Vagina (tissue), 2 donors: ENCODE data around the gene CYREN.

Source experiments
- CTCF ChIP-seq, 3 experiments: fragments of 450-650 bp in 2 of 3; fragments of 200-600 bp in 1 of 3; sonication (generic) in 1 of 3; IDR thresholded peaks; one replicate each; pipeline ENCODE4 v1.5.1; 2017 to 2019; ENCODE audit warnings: antibody characterized with exemption in 3 of 3, mild to moderate bottlenecking in 2 of 3, moderate library complexity in 2 of 3
- POLR2A ChIP-seq, 2 donors: fragments of 450-650 bp; IDR thresholded peaks; one replicate each; pipeline ENCODE4 v1.6.1; 2017; ENCODE audit warnings: antibody characterized with exemption in 2 of 2, mild to moderate bottlenecking in 2 of 2, moderate library complexity in 2 of 2
- POLR2AphosphoS5 ChIP-seq, 2 donors: sonication (generic); formaldehyde crosslinking; IDR thresholded peaks; one replicate each; pipeline ENCODE4 v1.9.0; 2017; ENCODE audit warnings: antibody characterized with exemption in 2 of 2, mild to moderate bottlenecking in 2 of 2, low read depth in 1 of 2; ENCODE audit not compliant: insufficient read depth in 1 of 2

DNA sequence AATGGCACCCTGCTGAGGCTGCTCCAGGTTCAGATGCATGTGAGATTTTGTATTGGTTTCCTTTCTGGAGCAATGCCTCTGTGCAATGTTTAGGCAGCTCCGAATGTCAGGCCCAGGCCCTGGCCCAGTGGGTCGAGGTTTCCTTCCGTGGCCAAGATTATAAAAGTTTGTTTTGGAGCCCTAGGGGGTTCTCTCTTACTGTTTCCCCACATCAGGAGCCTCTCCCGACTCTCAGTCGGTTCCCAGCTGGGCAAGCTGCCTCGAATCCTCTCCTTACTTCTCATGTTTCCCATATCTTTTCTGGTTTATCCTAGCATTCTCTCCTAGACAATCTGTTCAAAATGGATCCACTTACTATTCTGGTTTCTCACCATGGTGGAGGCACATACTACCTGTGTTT, 11.6 kb downstream of the CYREN start:
- TF ChIP-seq CTCF (IDR thresholded peaks at IDR 0.05): no peak
- no peak for TF ChIP-seq POLR2A (IDR thresholded peaks at IDR 0.05)
- no peak for TF ChIP-seq POLR2AphosphoS5 (IDR thresholded peaks at IDR 0.05; ENCODE audit: insufficient read depth in 1 of 2, low read depth in 1 of 2)
